NCI-H345 (cell line): ENCODE measurements around the gene TXN.
"Not testable (repeated sequence)": the region's sequence is repeated elsewhere in the genome, so short reads cannot be mapped to it uniquely, and the experiment has no call there.

ENCODE experiments used
- DNase-seq: peaks from one replicate; lab custom pipeline; 2025; lab: John Stamatoyannopoulos, UW

The TXN gene

DNA sequence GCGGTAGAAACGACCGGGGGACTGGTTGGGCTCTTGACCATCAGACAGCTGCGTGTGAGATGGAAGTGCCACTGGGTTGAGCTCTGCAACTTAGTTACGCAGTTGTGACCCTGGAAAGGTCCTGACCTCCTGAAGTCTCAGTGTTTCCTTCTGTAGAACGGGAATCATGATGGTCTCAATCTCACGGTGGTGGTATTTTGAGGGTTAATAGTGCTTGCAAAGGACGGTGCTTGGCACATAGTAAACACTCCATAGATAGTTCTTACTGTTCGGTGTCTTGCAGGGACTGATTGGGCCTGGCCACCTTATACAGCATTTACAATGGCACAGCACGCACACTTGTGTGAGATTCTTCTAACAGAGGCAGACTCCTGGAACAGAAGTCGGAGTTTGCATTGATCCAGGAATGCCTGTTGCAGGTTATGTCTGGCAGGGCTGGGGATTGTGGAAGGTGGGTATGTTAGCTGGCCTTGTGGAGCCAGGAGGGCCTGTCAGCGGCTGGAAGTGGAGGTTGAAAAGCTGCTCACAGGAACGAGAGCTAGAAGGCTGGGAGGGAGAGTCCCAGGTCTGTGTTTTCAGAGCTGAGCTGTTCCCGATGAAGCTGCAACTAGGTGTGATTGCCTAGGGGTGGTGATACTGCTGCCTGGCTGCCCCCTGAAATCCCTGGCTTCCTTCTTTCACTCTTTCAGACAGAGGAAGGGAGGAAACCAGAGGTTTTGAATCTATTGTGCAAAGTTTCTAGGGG is 962 bp upstream of the TXN start:
- no peak for DNase-seq

- peak; percentile 58 for DNase-seq
Observed at GRCh38 chr9:110255463-110256379, 586 bp downstream of the TXN start.

DNA sequence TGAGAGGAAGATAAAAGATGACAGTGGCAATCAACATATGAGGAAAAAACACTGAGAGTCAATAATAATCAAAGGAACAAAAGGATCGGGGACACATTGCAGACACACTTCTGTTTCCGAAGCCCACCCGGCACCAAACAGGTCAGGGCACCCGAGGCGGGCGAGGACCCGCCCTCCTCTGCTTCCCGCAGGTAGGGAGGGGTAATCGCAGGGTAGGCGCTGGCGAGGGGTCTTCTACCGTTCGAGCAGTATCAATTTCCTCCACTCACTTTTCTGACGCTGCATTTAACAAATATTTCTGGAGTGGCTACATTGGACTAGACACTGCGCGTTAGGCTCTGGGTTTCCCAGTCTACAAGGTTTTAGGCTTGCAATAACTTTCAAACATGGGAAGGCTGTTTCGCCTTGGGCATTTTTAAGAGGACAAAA is 1.3 kb downstream of the TXN start:
- no peak for DNase-seq

GRCh38 chr9:110254500-110254899 is 1.8 kb downstream of the TXN start:
- no peak for DNase-seq

DNA sequence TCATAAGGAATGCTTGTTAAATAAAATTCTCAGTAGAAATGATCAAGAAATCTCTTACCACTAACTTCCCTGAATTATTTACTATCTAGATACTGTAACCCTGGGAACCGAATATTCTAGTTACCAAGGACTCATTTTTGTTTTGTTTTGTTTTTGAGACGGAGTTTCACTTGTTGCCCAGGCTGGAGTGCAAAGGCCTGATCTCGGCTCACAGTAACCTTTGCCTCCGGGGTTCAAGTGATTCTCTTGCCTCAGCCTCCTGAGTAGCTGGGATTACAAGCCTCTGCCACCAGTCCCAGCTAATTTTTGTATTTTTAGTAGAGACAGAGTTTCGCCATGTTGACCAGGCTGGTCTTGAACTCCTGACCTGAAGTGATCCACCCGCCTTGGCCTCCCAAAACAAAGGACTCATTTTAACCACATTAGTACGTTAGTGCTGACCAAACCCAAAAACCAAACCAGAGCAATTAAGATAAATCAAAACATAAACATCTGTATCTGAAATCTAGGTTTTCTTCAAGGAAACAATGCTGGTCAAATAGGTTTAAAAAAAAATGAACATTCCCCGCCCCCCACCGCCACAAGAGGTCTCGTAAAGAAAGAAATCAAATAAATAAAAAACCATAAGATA is 3.7 kb downstream of the TXN start:
- DNase-seq = no peak

DNA sequence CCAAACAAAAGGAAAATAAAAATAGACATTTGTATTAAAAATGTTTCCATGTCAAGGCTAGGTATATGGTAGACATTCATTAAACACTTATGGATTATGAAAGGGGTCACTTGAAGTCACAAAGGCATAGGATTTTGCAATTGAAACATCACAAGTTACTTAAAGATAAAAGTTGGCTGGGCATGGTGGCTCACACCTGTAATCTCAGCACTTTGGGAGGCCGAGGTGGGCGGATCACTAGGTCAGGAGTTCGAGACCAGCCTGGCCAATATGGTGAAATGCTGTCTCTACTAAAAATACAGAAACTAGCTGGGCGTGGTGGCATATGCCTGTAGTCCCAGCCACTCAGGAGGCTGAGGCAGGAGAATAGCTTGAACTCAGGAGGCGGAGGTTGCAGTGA is 4.5 kb downstream of the TXN start:
- DNase-seq = not testable (repeated sequence)

- DNase-seq = no peak
Observed at GRCh38 chr9:110251212-110251611, 5.1 kb downstream of the TXN start.

DNA sequence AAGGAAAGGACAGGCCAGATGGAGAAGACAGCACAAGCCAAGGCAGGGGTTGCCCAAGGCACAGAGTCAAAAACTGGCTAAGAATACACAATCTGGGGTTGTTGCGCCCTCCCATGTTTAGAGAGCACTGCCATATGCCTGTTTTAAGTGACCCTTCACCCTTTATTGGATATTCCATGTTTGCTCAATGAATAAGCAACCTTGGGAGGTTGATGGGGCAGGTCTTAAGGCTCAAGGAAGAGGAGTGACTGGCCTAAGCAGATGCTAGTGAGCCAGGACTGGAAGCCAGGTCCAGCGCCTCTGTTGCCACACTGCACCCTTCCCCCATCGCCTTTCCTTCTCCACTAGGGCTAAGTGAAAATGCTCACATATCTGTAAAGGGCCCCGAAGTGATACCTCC is 6.7 kb downstream of the TXN start:
- no peak for DNase-seq

DNA sequence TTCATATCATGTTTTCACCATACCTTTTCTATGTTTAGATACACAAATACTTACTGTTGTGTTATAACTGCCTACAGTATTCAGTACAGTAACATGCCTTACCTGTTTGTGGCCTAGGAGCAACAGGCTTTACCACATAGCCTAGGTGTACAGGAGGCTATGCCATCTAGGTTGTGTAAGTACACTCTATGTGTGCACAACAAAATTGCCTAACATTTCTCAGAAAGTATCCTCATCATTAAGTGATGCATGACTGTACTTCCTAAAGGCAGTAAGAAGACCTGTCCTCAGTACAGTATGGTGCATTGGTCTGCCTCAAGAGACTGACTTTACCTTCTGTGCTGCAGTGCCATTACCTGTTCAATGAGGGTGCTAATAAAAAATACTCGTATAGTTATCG is 7.9 kb downstream of the TXN start:
- DNase-seq = no peak

GRCh38 chr9:110246214-110246613 is 10.1 kb downstream of the TXN start:
- no peak for DNase-seq

DNA sequence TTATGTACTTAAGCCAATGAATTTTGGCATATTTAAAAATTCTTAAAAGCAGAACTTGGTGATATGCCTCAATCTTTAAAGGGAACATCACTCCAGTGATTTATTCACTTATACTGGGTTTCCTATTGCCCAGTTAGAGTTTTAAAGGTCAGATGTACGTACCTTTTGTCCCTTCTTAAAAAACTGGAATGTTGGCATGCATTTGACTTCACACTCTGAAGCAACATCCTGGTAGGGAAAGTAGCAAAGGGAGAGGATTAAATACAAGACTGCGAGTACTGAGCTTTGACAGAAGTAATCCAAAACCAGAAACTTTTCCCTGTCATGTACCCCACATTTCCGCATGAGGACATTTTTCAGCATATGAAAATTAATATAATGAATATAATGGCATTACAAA is 11.7 kb downstream of the TXN start:
- no peak for DNase-seq

DNA sequence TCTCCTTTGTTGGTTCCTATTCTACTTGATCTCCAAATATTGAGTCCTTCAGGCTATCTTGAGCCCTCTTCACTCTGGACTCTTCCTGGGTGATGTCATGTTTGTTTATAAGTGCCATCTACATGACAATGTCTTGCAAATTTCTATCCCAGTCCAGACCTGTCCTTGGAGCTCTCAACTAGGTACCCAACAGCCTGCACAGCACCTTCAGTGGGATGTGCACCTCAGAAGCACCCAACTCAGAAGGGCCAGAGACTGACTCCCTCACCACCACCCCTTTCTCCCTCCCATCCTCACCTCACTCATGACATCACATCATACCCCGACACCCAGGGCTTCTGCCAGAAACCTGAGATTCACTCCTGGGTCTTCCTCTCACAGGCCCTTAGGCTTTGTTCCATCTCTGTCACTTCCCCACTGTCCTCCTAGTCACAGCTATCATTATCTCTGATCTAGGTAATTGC is 14.4 kb downstream of the TXN start:
- DNase-seq = no peak

DNA sequence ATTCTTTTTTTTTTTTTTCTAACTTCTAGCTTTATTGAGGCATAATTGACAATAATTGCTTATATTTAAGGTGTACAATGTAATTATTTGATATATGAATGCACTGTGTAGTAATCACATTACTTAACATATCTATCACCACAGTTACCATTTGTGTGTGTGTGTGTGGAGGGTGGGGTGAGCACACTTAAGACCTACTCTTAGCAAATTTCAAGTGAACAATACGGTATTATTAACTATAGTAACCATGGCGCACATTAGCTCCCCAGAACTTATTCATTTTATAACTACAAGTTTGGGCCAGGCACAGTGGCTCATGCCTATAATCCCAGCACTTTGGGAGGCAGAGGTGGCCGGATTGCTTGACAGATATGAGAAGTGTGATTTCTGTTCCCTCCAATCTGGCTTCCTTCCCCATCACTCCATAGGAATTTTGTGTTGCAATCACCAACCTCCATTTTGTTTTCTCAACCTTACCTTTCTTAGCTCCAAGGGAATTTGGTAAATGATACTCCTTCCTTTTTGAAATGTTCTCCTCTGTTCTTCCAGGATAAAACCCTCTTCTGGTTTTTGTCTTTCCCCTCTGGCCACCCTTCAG is 14.9 kb downstream of the TXN start:
- no peak for DNase-seq

- DNase-seq = no peak
Observed at GRCh38 chr9:110240198-110240597, 16.1 kb downstream of the TXN start.

DNA sequence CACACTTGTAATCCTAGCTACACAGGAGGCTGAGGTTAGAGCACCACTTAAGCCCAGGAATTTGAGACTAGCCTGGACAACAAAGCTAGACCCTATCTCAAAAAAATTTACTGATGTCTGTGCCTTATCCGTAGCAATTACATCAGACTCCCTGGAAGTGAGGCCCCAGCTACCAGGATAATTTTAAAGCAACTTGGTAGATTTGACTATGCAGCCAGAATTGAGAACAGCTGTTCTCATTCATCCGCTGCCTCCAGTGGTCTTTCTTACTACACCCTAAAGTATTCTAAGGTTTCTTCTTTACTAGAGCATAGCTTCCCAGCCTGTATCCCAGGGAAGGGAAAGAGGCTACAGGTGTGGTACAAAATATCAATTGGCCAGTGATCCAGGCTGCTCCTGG is 28.0 kb downstream of the TXN start:
- DNase-seq = no peak

- no peak for DNase-seq
Observed at GRCh38 chr9:110224583-110224982, 31.7 kb downstream of the TXN start.

- no peak for DNase-seq
Observed at GRCh38 chr9:110220809-110221208, 35.5 kb downstream of the TXN start.

GRCh38 chr9:110217656-110218099 is 38.6 kb downstream of the TXN start:
- peak; percentile 41 for DNase-seq

GRCh38 chr9:110214586-110215355 is 41.5 kb downstream of the TXN start:
- no peak for DNase-seq

GRCh38 chr9:110214090-110214489 is 42.2 kb downstream of the TXN start:
- no peak for DNase-seq

DNA sequence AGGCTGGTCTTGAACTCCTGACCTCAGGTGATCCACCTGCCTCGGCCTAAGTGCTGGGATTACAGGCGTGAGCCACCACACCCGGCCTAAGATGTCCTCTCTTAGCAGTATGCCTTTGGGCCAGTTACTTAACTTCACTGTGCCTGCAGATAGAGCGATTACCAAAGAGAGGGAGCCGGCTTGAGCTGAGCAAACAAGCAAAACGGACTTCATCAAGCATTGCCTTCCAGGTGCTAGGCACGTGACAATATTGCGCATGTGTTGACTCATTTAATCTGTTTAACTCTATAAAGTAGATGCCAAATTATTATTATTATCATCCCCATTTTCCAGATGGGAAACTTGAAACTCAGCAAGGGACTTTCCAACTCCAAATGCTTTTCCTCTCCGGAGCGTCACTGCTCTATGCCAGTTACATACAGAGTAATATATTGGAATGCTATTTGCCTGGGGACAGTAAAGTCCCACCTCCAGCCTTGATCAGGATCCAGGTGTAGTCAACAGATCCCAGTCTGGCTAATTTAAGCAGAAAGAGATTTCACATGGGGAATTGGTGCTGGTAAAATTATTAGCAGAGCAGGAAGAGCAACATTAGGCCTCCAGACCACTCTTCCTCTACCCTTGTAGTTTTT is 42.8 kb downstream of the TXN start:
- no peak for DNase-seq
